GM12878 (cell line): ENCODE measurements around the gene ABCA13. TPM values are rescaled to one million over a fixed set of nuclear protein-coding genes. Genes with fewer than 3 reads are reported as not detected.

Experiments used
- ATAC-seq: fragments of 200-7000 bp; cut with Tn5 transposase; 3 replicates; pipeline ENCODE4 v1.9.1; 2020; ENCODE audit warnings: mild to moderate bottlenecking, moderate library complexity
- BruUV-seq: library from RNA; stranded (reverse); fragments of 400-500 nt; replicated peaks from 2 replicates; lab custom pipeline; 2021; lab: Mats Ljungman, UMichigan
- CTCF ChIA-PET: fragments of 300-600 bp; sonication (Branson Sonifier 250); formaldehyde crosslinking; extraction: SDS; loops from one replicate; lab custom pipeline; 2021; ENCODE audit warnings: inconsistent platforms; lab: Yijun Ruan, JAX
- POLR2A ChIA-PET: fragments of 350-600 bp; formaldehyde crosslinking; extraction: SDS; loops from one replicate; lab custom pipeline; 2021; ENCODE audit warnings: inconsistent platforms; lab: Charles Lee
- RAD21 ChIA-PET: fragments of 300-600 bp; sonication (Branson Sonifier 250); formaldehyde crosslinking; loops from one replicate; lab custom pipeline; 2023; ENCODE audit warnings: antibody characterized with exemption; ENCODE audit not compliant: unreplicated experiment; lab: Charles Lee
- SMC1A ChIA-PET: fragments of 300-600 bp; sonication (Branson Sonifier 250); formaldehyde crosslinking; loops from one replicate; lab custom pipeline; 2023; ENCODE audit not compliant: unreplicated experiment, uncharacterized antibody; lab: Charles Lee
- DNase-seq: peaks from one replicate; pipeline ENCODE4 v3.0.0-alpha.2; 2011; ENCODE audit warnings: low read depth, low spot score
- FAIRE-seq: peaks from 3 replicates; lab custom pipeline; 2011; peaks lifted over from hg19 to GRCh38; lab: Jason Lieb, UNC
- H2AFZ ChIP-seq: 2 replicates; pipeline ENCODE4 v1.6.0; 2011; ENCODE audit warnings: low read depth, low read length, control low read depth; ENCODE audit not compliant: control insufficient read depth
- H3K27ac ChIP-seq: 2 replicates; pipeline ENCODE4 v1.5.1; 2011; ENCODE audit warnings: control low read depth; ENCODE audit not compliant: control insufficient read depth, insufficient read depth
- H3K27me3 ChIP-seq, 2 experiments: replicated peaks in 1 of 2; 2 replicates each; pipeline versions ENCODE4 v1.6.0 to v1.6.1; 2011; ENCODE audit warnings: low read length in 1 of 2; ENCODE audit not compliant: control insufficient read depth in 2 of 2, insufficient read depth in 2 of 2
- H3K36me3 ChIP-seq, 2 experiments: 2 replicates each; pipeline ENCODE4 v1.5.1; 2011; ENCODE audit warnings: low read length in 1 of 2; ENCODE audit not compliant: control insufficient read depth in 2 of 2, insufficient read depth in 2 of 2
- H3K4me1 ChIP-seq: 2 replicates; pipeline ENCODE4 v1.6.1; 2011; ENCODE audit warnings: mild to moderate bottlenecking, low read length, moderate library complexity, mixed read lengths; ENCODE audit not compliant: control insufficient read depth, insufficient read depth
- H3K4me2 ChIP-seq: 2 replicates; pipeline ENCODE4 v1.6.0; 2011; ENCODE audit warnings: control low read depth; ENCODE audit not compliant: control insufficient read depth, insufficient read depth
- H3K4me3 ChIP-seq: fragments of 200-600 bp; sonication (generic); 2 replicates; pipeline ENCODE4 v1.5.1; 2016
- H3K79me2 ChIP-seq: 2 replicates; pipeline ENCODE4 v1.6.0; 2011; ENCODE audit warnings: low read length; ENCODE audit not compliant: control insufficient read depth, insufficient read depth
- H3K9ac ChIP-seq: 2 replicates; pipeline ENCODE4 v1.8.0; 2011; ENCODE audit warnings: low read length, control low read depth, mixed read lengths; ENCODE audit not compliant: control insufficient read depth, insufficient read depth
- H3K9me3 ChIP-seq: replicated peaks from 3 replicates; pipeline ENCODE4 v1.5.1; 2011; ENCODE audit warnings: mild to moderate bottlenecking, low read length; ENCODE audit not compliant: control insufficient read depth, insufficient read depth
- H4K20me1 ChIP-seq: 2 replicates; pipeline ENCODE4 v1.6.0; 2011; ENCODE audit not compliant: control insufficient read depth, insufficient read depth
- MXI1 ChIP-seq: fragments of 150-350 bp; IDR thresholded peaks from 2 replicates; pipeline ENCODE4 v1.6.1; 2011; ENCODE audit warnings: low read depth, mild to moderate bottlenecking, inconsistent platforms, low read length, improper control_type of control experiment
- PAX8 ChIP-seq: fragments of 450-650 bp; IDR thresholded peaks from 2 replicates; pipeline ENCODE4 v1.6.1; 2017; ENCODE audit warnings: mild to moderate bottlenecking, moderate library complexity
- POLR2AphosphoS2 ChIP-seq: IDR thresholded peaks from 2 replicates; pipeline ENCODE4 v1.6.1; 2011; ENCODE audit warnings: low read depth, mild to moderate bottlenecking, low read length, improper control_type of control experiment, moderate library complexity
- SPI1 ChIP-seq: IDR thresholded peaks from 2 replicates; pipeline ENCODE4 v1.6.1; 2011; ENCODE audit warnings: low read depth, mild to moderate bottlenecking, low read length, moderate library complexity, borderline replicate concordance; ENCODE audit not compliant: insufficient read depth
- ZBED1 ChIP-seq: IDR thresholded peaks from 2 replicates; pipeline ENCODE4 v1.6.1; 2016; ENCODE audit warnings: borderline replicate concordance
- ZZZ3 ChIP-seq: IDR thresholded peaks from 2 replicates; pipeline ENCODE4 v1.6.1; 2011; ENCODE audit warnings: low read depth; ENCODE audit not compliant: control insufficient read depth, insufficient read length
- WGBS: methylation state at CpG from one replicate; pipeline ENCODE4 v1.1.6; 2016; ENCODE audit warnings: low lambda C conversion rate; ENCODE audit not compliant: insufficient replicate concordance, insufficient coverage; ENCODE audit errors: missing lambda C conversion rate; 5-methylcytosine and 5-hydroxymethylcytosine counted together
- in situ Hi-C: fragments of 300-500 bp; cut with MboI; formaldehyde crosslinking; loops from 9 replicates; pipeline ENCODE4 v1.14.3; 2018; ENCODE audit warnings: mixed read lengths
- intact Hi-C: fragments of 100-400 bp; cut with micrococcal nuclease; formaldehyde crosslinking; loops from one replicate; pipeline ENCODE4 v1.14.2; 2022; ENCODE audit not compliant: unreplicated experiment
- polyA plus RNA-seq, 11 experiments: library from polyadenylated mRNA; depleted of rRNA in 4 of 11; unstranded in 6 of 11; stranded (reverse) in 5 of 11; fragments of >200 nt; fragmentation: Nextera tagmentation in 4 of 11; fragmentation: Illumina TruSeq in 1 of 11; extraction: Ambion mirVana in 4 of 11; extraction: Trizol in 1 of 11; gene quantifications; 1 replicate in 1 of 11; 2 replicates in 10 of 11; pipeline versions ENCODE4 v1.2.1 to v1.2.3, GENCODE V29; 2011 to 2016; ENCODE audit warnings: inconsistent platforms in 2 of 11, missing spikeins in 2 of 11, low read depth in 1 of 11
- total RNA-seq, 4 experiments: library from RNA; depleted of rRNA in 3 of 4; stranded (reverse); fragments of >200 nt in 3 of 4; fragmentation: Illumina TruSeq in 1 of 4; extraction: Trizol in 1 of 4; gene quantifications; 2 replicates each; pipeline versions ENCODE4 v1.2.1 to v1.2.3, GENCODE V29; 2013 to 2021
- TF ChIP-seq, protein P1 (sequence below): fragments of 450-650 bp; formaldehyde crosslinking; IDR thresholded peaks from 2 replicates; pipeline ENCODE4 v1.4.0; 2022; ENCODE audit warnings: mild to moderate bottlenecking, moderate library complexity
- TF ChIP-seq, protein P2 (sequence below): fragments of 450-650 bp; IDR thresholded peaks from 2 replicates; pipeline ENCODE4 v1.6.1; 2016; ENCODE audit warnings: mild to moderate bottlenecking
- TF ChIP-seq, protein P3 (sequence below): IDR thresholded peaks from 2 replicates; pipeline ENCODE4 v1.6.1; 2012; ENCODE audit warnings: low read depth, low read length, improper control_type of control experiment
- TF ChIP-seq, protein P4 (sequence below): IDR thresholded peaks from 2 replicates; pipeline ENCODE4 v1.6.1; 2011; ENCODE audit warnings: low read depth, mild to moderate bottlenecking, low read length, moderate library complexity, borderline replicate concordance; ENCODE audit errors: extremely low read depth
- TF ChIP-seq, protein P5 (sequence below): fragments of 450-650 bp; IDR thresholded peaks from 2 replicates; pipeline ENCODE4 v1.6.1; 2014; ENCODE audit warnings: mild to moderate bottlenecking
- TF ChIP-seq, protein P6 (sequence below), 3 experiments: IDR thresholded peaks in 2 of 3; conservative IDR thresholded peaks in 1 of 3; 2 replicates each; pipeline ENCODE4 v1.5.1; 2011; ENCODE audit warnings: low read depth in 3 of 3, low read length in 3 of 3, mild to moderate bottlenecking in 3 of 3, control low read depth in 2 of 3, moderate library complexity in 2 of 3, inconsistent platforms in 1 of 3, mixed read lengths in 1 of 3; ENCODE audit not compliant: control insufficient read depth in 2 of 3, insufficient read depth in 1 of 3; ENCODE audit errors: extremely low read depth in 1 of 3

Gene ABCA13
- total and polyA plus RNA-seq, 10 of the 15 experiments (the other 5 are each of a cell fraction or from before 2014, with no cell fraction given) = under 0.01 to 0.98 (median 0.04) TPM; not detected in 2

DNA sequence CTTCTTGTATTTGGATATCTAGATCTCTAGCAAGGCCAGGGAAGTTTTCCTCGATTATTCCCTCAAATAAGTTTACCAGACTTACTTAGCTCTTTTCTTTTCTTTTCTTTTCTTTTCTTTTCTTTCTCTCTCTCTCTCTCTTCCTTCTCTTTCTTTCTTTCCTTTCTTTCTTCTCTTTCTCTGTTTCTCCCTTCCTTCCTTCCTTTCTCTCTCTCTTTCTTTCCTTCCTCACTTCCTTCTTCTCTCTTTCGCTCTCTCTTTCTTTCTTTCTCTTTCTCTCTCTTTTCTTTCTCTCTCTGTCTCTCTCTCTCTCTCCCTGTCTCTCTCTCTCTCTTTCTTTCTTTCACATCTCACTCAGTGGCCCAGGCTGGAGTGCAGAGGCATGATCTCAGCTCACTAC is 45.2 kb upstream of the ABCA13 start:
- POLR2A ChIA-PET = interaction anchor here (0.6 kb wide), 1 partner anchor 790 kb away, joined by 4 read pairs; no protein-coding TSS in a partner anchor
- no peak overlapping the region for H3K4me3 ChIP-seq
- BruUV-seq = no TSS peak
- H3K4me2 ChIP-seq = no peak overlapping the region
- DNase-seq = no peak
- no peaks in the 10 kb centered on the region for H3K79me2 ChIP-seq
- RAD21 ChIA-PET = no interaction called here
- no peak for FAIRE-seq
- no peak for ATAC-seq
- no peaks in the 10 kb centered on the region for H3K36me3 ChIP-seq
- no peaks in the 10 kb centered on the region for H3K9me3 ChIP-seq
- H4K20me1 ChIP-seq = no peaks in the 10 kb centered on the region
- SMC1A ChIA-PET = no interaction called here
- intact Hi-C loops = no loop called here
- no peak overlapping the region for H2AFZ ChIP-seq
- no peaks in the 10 kb centered on the region for H3K27me3 ChIP-seq
- no peaks in the 10 kb centered on the region for H3K4me1 ChIP-seq
- CTCF ChIA-PET = interaction anchor here (1.3 kb wide), 1 partner anchor 181 kb away, joined by 3 read pairs; no protein-coding TSS in a partner anchor
- 19% methylated on average over 2 of the region's 2 CpGs for WGBS
- in situ Hi-C loops = no loop called here
- TF ChIP-seq, protein P1, sequence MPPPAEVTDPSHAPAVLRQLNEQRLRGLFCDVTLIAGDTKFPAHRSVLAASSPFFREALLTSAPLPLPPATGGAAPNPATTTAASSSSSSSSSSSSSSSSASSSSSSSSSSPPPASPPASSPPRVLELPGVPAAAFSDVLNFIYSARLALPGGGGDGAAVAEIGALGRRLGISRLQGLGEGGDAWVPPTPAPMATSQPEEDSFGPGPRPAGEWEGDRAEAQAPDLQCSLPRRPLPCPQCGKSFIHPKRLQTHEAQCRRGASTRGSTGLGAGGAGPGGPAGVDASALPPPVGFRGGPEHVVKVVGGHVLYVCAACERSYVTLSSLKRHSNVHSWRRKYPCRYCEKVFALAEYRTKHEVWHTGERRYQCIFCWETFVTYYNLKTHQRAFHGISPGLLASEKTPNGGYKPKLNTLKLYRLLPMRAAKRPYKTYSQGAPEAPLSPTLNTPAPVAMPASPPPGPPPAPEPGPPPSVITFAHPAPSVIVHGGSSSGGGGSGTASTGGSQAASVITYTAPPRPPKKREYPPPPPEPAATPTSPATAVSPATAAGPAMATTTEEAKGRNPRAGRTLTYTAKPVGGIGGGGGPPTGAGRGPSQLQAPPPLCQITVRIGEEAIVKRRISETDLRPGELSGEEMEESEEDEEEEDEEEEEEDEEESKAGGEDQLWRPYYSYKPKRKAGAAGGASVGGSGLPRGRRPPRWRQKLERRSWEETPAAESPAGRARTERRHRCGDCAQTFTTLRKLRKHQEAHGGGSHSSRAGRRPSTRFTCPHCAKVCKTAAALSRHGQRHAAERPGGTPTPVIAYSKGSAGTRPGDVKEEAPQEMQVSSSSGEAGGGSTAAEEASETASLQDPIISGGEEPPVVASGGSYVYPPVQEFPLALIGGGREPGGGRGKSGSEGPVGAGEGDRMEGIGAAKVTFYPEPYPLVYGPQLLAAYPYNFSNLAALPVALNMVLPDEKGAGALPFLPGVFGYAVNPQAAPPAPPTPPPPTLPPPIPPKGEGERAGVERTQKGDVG (CRISPR knock-in tag) = no peak
- TF ChIP-seq ZBED1 = no peak
- TF ChIP-seq ZZZ3 = no peak
- no peak for TF ChIP-seq PAX8
- TF ChIP-seq, protein P2, sequence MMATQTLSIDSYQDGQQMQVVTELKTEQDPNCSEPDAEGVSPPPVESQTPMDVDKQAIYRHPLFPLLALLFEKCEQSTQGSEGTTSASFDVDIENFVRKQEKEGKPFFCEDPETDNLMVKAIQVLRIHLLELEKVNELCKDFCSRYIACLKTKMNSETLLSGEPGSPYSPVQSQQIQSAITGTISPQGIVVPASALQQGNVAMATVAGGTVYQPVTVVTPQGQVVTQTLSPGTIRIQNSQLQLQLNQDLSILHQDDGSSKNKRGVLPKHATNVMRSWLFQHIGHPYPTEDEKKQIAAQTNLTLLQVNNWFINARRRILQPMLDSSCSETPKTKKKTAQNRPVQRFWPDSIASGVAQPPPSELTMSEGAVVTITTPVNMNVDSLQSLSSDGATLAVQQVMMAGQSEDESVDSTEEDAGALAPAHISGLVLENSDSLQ = no peak
- no peak for TF ChIP-seq MXI1
- no peak for TF ChIP-seq POLR2AphosphoS2
- TF ChIP-seq, protein P3, sequence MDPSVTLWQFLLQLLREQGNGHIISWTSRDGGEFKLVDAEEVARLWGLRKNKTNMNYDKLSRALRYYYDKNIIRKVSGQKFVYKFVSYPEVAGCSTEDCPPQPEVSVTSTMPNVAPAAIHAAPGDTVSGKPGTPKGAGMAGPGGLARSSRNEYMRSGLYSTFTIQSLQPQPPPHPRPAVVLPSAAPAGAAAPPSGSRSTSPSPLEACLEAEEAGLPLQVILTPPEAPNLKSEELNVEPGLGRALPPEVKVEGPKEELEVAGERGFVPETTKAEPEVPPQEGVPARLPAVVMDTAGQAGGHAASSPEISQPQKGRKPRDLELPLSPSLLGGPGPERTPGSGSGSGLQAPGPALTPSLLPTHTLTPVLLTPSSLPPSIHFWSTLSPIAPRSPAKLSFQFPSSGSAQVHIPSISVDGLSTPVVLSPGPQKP = no peak
- TF ChIP-seq, protein P4, sequence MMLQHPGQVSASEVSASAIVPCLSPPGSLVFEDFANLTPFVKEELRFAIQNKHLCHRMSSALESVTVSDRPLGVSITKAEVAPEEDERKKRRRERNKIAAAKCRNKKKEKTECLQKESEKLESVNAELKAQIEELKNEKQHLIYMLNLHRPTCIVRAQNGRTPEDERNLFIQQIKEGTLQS = no peak
- TF ChIP-seq, protein P5, sequence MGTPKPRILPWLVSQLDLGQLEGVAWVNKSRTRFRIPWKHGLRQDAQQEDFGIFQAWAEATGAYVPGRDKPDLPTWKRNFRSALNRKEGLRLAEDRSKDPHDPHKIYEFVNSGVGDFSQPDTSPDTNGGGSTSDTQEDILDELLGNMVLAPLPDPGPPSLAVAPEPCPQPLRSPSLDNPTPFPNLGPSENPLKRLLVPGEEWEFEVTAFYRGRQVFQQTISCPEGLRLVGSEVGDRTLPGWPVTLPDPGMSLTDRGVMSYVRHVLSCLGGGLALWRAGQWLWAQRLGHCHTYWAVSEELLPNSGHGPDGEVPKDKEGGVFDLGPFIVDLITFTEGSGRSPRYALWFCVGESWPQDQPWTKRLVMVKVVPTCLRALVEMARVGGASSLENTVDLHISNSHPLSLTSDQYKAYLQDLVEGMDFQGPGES = no peak
- TF ChIP-seq, protein P6, sequence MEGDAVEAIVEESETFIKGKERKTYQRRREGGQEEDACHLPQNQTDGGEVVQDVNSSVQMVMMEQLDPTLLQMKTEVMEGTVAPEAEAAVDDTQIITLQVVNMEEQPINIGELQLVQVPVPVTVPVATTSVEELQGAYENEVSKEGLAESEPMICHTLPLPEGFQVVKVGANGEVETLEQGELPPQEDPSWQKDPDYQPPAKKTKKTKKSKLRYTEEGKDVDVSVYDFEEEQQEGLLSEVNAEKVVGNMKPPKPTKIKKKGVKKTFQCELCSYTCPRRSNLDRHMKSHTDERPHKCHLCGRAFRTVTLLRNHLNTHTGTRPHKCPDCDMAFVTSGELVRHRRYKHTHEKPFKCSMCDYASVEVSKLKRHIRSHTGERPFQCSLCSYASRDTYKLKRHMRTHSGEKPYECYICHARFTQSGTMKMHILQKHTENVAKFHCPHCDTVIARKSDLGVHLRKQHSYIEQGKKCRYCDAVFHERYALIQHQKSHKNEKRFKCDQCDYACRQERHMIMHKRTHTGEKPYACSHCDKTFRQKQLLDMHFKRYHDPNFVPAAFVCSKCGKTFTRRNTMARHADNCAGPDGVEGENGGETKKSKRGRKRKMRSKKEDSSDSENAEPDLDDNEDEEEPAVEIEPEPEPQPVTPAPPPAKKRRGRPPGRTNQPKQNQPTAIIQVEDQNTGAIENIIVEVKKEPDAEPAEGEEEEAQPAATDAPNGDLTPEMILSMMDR (IDR thresholded peaks at IDR 0.05 in 2 of 3, conservative IDR thresholded peaks at IDR 0.05 in 1 of 3; ENCODE audit: control insufficient read depth in 2 of 3, extremely low read depth in 1 of 3, insufficient read depth in 1 of 3, low read depth in 3 of 3, low read length in 3 of 3) = no peak
- TF ChIP-seq SPI1 = no peak
- H3K27ac ChIP-seq = no peak overlapping the region
- no peak overlapping the region for H3K9ac ChIP-seq
